HG02588 (cell line): Measurements from ENCODE around the gene TPMT.
"Not testable (repeated sequence)": the region's sequence is repeated elsewhere in the genome, so short reads cannot be mapped to it uniquely, and the experiment has no call there.

ENCODE experiments used
- ATAC-seq: cut with Tn5 transposase; IDR thresholded peaks from one replicate; pipeline ENCODE4 v1.9.1; 2021; ENCODE audit warnings: mild to moderate bottlenecking, moderate library complexity; ENCODE audit not compliant: unreplicated experiment

TPMT gene

GRCh38 chr6:18154507-18155149, at the start of gene TPMT:
Gene TPMT, minus strand, starts transcription at chr6:18155077. Its CDS starts 5,950 bp downstream, at chr6:18149127.
- ATAC-seq, result peak; percentile 48

GRCh38 chr6:18203786-18204185, 48.9 kb upstream of the TPMT start:
- no peak for ATAC-seq

- no peak for ATAC-seq
These were observed 37.1 kb upstream of the TPMT start for GRCh38 chr6:18192026-18192425.

- ATAC-seq, result no peak
These were observed 34.3 kb upstream of the TPMT start for GRCh38 chr6:18189196-18189595.

- no peak for ATAC-seq
These were observed 32.8 kb upstream of the TPMT start for GRCh38 chr6:18187701-18188100.

GRCh38 chr6:18186540-18187250, 31.8 kb upstream of the TPMT start:
- ATAC-seq, result no peak

- ATAC-seq, result no peak
These were observed 31.2 kb upstream of the TPMT start for GRCh38 chr6:18186033-18186432.

GRCh38 chr6:18185624-18186023, 30.7 kb upstream of the TPMT start:
- no peak for ATAC-seq

GRCh38 chr6:18183766-18184165, 28.9 kb upstream of the TPMT start:
- no peak for ATAC-seq

GRCh38 chr6:18182568-18182967, 27.7 kb upstream of the TPMT start:
- no peak for ATAC-seq

GRCh38 chr6:18179770-18180356, 25.0 kb upstream of the TPMT start:
- ATAC-seq, result no peak

- ATAC-seq, result no peak
These were observed 24.2 kb upstream of the TPMT start for GRCh38 chr6:18178960-18179615.

GRCh38 chr6:18177286-18177965, 22.5 kb upstream of the TPMT start:
- ATAC-seq, result no peak

- not testable (repeated sequence) for ATAC-seq
These were observed 21.3 kb upstream of the TPMT start for GRCh38 chr6:18176198-18176597.

- ATAC-seq, result no peak
These were observed 17.0 kb upstream of the TPMT start for GRCh38 chr6:18171871-18172270.

GRCh38 chr6:18168264-18168663, 13.4 kb upstream of the TPMT start:
- no peak for ATAC-seq

GRCh38 chr6:18166312-18167036, 11.6 kb upstream of the TPMT start:
- no peak for ATAC-seq

GRCh38 chr6:18165751-18166150, 10.9 kb upstream of the TPMT start:
- ATAC-seq, result no peak

GRCh38 chr6:18162401-18162800, 7.5 kb upstream of the TPMT start:
- no peak for ATAC-seq

GRCh38 chr6:18161431-18161830, 6.6 kb upstream of the TPMT start:
- ATAC-seq, result no peak
